ENCODE results near the gene ANTXR2. TPM values are rescaled to one million over a fixed set of nuclear protein-coding genes. Genes with fewer than 3 reads are reported as not detected.

ANTXR2 gene
- total RNA-seq, 5 donors from 2014 or later (not counting 1 experiment from before 2014, with no cell fraction given) = 45.1 to 64.3 (median 48.2) TPM

DNA sequence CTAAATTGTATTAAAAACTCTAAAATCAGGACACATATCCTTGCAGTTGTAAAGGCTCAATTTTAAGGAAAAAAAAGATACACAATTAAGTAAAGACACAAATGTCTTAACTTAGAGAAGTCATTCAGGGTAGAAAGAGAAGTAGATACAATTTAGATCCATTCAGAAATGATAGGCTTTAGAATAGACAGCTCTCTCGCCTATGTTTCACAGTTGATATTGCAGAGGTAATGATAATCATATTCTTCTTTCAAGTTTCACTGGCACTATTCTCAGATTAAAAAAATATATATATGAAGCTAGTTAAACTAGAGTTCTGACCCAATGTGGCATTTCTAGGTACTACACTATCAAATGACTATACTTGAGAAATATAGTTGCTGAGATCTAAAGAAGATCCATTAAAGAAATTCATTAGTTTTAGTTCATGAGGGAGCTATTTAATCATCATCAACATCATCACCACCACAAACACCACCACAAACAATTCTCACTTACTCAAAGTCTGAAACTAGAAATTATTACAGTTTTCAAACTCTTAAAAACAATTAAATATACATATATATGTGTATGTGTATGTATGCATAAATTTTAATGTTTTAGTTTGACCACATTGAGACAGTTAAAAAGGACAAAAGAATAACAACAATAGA, 93.1 kb downstream of the ANTXR2 start:
- ChIA-PET CTCF (interaction anchor here (0.5 to 1.7 kb wide), 9 partner anchors 11 to 1151 kb away, joined by 3 to 6 read pairs (median 3); no protein-coding TSS in a partner anchor), POLR2A (interaction anchor here in 1 of 2 donors (0.6 kb wide), 1 partner anchor 198 kb away, joined by 6 read pairs; no protein-coding TSS in a partner anchor)
- peaks cover 0 to 3% (median 0%) of the 10 kb centered on the region in 3 donors for H3K9me3 Mint-ChIP-seq
- H3K27ac Mint-ChIP-seq = no peak overlapping the region
- Histone ChIP-seq H3K36me3 (ENCODE audit: control insufficient read depth in 2 of 2, extremely low read depth in 1 of 2, insufficient read depth in 1 of 2, low read length in 1 of 2) (peaks cover 0 to 33% of the 10 kb centered on the region in 2 donors), H3K4me3 (ENCODE audit: control insufficient read depth in 1 of 2, extremely low read depth in 1 of 2, low read length in 1 of 2) (no peak overlapping the region), H3K9me3 (no peaks in the 10 kb centered on the region), H3K4me1 (ENCODE audit: control insufficient read depth in 1 of 2, extremely low read depth in 1 of 2, insufficient read depth in 2 of 2, low read length in 2 of 2) (no peaks in the 10 kb centered on the region), H3K27ac (ENCODE audit: low read length) (no peak overlapping the region), H3K27me3 (replicated peaks in 1 of 2; ENCODE audit: control insufficient read depth in 2 of 2, extremely low read depth in 1 of 2, insufficient read depth in 2 of 2, low read length in 1 of 2) (no peaks in the 10 kb centered on the region)
- no peak overlapping the region for H3K4me3 Mint-ChIP-seq
- DNase-seq (no peak), ATAC-seq (replicated peaks in 1 of 4) (no peak)
- H3K4me1 Mint-ChIP-seq = peaks cover 0 to 3% (median 0%) of the 10 kb centered on the region in 3 donors
- H3K36me3 Mint-ChIP-seq = peaks cover 60% of the 10 kb centered on the region
- no peaks in the 10 kb centered on the region for H3K27me3 Mint-ChIP-seq
- WGBS (ENCODE audit: insufficient coverage) = no CpG with 5 or more reads among the region's 1 CpG

DNA sequence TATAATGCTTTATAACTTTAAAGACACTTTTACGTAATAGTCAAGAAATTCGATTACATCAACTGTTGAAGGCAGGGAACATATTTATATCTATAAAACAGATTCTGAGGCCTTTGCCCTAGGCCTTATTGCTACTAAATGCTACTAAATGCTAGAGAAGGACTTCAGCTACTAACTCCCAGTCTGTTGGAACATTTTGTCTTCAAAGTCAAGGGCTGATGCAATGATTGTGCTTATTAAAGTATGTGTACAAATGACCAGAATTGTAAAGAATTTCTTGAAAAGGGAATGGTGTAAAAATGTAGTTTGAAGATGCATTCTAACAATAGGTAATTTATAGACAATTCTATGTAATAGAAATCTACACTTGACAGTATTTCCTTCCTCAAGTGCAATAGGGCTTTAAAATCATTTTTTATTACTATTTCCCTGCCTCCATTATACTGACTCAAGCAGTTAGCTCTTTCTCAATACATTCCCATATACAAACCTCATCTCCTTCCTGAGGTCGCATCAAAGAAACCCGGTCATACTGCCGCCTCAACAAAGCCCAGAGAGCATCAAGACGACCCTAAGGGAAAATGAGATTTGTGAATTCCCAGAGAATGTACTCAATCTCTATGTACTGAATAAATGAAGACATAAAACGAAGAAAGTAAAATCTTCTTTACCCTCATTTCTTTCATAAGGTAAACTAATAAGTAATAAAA, 95.7 kb downstream of the ANTXR2 start:
- Histone ChIP-seq H3K27me3 (replicated peaks in 1 of 2; ENCODE audit: control insufficient read depth in 2 of 2, extremely low read depth in 1 of 2, insufficient read depth in 2 of 2, low read length in 1 of 2) (no peaks in the 10 kb centered on the region), H3K4me3 (ENCODE audit: control insufficient read depth in 1 of 2, extremely low read depth in 1 of 2, low read length in 1 of 2) (no peak overlapping the region), H3K36me3 (ENCODE audit: control insufficient read depth in 2 of 2, extremely low read depth in 1 of 2, insufficient read depth in 1 of 2, low read length in 1 of 2) (peaks cover 0 to 25% of the 10 kb centered on the region in 2 donors), H3K27ac (ENCODE audit: low read length) (no peak overlapping the region), H3K9me3 (no peaks in the 10 kb centered on the region), H3K4me1 (ENCODE audit: control insufficient read depth in 1 of 2, extremely low read depth in 1 of 2, insufficient read depth in 2 of 2, low read length in 2 of 2) (no peaks in the 10 kb centered on the region)
- no CpG with 5 or more reads among the region's 7 CpGs for WGBS (ENCODE audit: insufficient coverage)
- ChIA-PET CTCF (no interaction called here), POLR2A (no interaction called here)
- Mint-ChIP-seq H3K27ac (no peak overlapping the region), H3K4me1 (peaks cover 0 to 3% (median 0%) of the 10 kb centered on the region in 3 donors), H3K4me3 (no peak overlapping the region), H3K36me3 (peaks cover 65% of the 10 kb centered on the region), H3K27me3 (no peaks in the 10 kb centered on the region), H3K9me3 (peaks cover 0 to 8% (median 0%) of the 10 kb centered on the region in 3 donors)
- ATAC-seq (replicated peaks in 1 of 4) (no peak), DNase-seq (no peak)

DNA sequence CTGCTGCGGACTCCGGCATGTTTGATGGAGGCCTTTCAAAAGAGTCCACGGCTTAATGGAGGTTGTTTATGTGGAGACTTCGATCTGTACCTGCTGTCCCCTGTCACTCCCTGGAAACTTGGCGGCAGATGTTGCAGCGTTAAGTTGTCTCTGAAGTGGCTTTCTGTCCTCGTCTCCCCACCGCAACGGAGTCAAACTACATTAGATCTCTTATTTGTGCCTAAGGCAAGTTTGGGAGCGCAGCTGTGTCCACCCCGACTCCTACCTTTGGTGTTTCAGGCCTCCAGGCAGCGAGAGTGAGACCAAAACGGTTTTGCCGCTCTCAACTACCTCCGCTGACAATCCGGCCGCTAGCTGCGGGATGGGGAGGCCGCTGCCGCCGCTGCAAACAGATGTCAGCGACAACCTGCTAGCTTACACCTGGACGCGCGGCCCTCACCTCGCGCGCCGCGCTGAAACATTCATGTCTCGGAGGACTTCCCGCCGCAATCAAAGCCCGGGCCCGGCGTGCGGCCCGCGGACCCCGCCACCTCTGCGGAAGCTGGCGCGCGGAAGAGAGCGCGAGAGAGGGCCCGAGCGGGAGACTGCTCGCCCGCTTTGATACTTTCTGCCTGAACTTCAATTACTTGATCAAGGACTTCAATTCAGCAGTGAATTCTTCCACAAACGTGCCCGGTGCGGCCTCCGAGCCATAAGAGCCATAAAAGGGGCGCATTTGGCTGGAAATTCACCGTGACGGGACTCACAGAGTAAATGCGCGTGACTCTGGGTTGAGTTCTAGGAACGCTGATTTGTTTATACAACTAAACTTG, 108.4 kb downstream of the ANTXR2 start:
- no peak overlapping the region for H3K27ac ChIP-seq (ENCODE audit: low read length)
- H3K9me3 ChIP-seq = no peaks in the 10 kb centered on the region
- H3K36me3 ChIP-seq (ENCODE audit: control insufficient read depth in 2 of 2, extremely low read depth in 1 of 2, insufficient read depth in 1 of 2, low read length in 1 of 2) = peaks cover 0 to 11% of the 10 kb centered on the region in 2 donors
- H3K4me1 ChIP-seq (ENCODE audit: control insufficient read depth in 1 of 2, extremely low read depth in 1 of 2, insufficient read depth in 2 of 2, low read length in 2 of 2) = no peaks in the 10 kb centered on the region
- H3K9me3 Mint-ChIP-seq = no peaks in the 10 kb centered on the region
- peaks cover 33% of the 10 kb centered on the region for H3K36me3 Mint-ChIP-seq
- ChIA-PET CTCF (no interaction called here), POLR2A (no interaction called here)
- no peaks in the 10 kb centered on the region for H3K27me3 Mint-ChIP-seq
- H3K27me3 ChIP-seq (replicated peaks in 1 of 2; ENCODE audit: control insufficient read depth in 2 of 2, extremely low read depth in 1 of 2, insufficient read depth in 2 of 2, low read length in 1 of 2) = no peaks in the 10 kb centered on the region
- no peak overlapping the region for H3K4me3 Mint-ChIP-seq
- DNase-seq (no peak), ATAC-seq (replicated peaks in 1 of 4) (no peak)
- no peaks in the 10 kb centered on the region for H3K4me1 Mint-ChIP-seq
- no peak overlapping the region for H3K27ac Mint-ChIP-seq
- 96% methylated on average over 56 of the region's 60 CpGs for WGBS (ENCODE audit: insufficient coverage)
- H3K4me3 ChIP-seq (ENCODE audit: control insufficient read depth in 1 of 2, extremely low read depth in 1 of 2, low read length in 1 of 2) = no peak overlapping the region

DNA sequence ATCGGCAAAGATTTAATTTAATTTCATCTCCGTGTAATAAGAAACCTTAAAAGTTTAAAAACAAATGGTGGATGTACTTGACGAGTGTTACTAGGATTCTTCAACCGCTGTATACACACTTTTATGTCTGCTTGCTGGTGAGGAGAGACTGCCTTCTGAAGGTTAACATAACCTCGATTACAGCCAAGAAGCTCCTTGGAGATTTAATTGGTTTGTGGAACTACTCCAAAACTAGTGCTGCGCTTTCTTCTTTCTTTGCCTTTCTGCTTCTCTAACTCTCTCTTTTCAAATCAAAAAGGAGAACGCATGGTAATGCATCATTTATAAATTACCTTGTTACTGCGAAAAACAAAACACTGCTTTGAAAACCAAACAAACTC, 109.0 kb downstream of the ANTXR2 start:
- DNase-seq (no peak), ATAC-seq (replicated peaks in 1 of 4) (no peak)
- Mint-ChIP-seq H3K27me3 (no peaks in the 10 kb centered on the region), H3K4me3 (no peak overlapping the region), H3K4me1 (no peaks in the 10 kb centered on the region), H3K27ac (no peak overlapping the region), H3K36me3 (peaks cover 35% of the 10 kb centered on the region), H3K9me3 (no peaks in the 10 kb centered on the region)
- Histone ChIP-seq H3K36me3 (ENCODE audit: control insufficient read depth in 2 of 2, extremely low read depth in 1 of 2, insufficient read depth in 1 of 2, low read length in 1 of 2) (peaks cover 0 to 11% of the 10 kb centered on the region in 2 donors), H3K27ac (ENCODE audit: low read length) (no peak overlapping the region), H3K4me1 (ENCODE audit: control insufficient read depth in 1 of 2, extremely low read depth in 1 of 2, insufficient read depth in 2 of 2, low read length in 2 of 2) (no peaks in the 10 kb centered on the region), H3K27me3 (replicated peaks in 1 of 2; ENCODE audit: control insufficient read depth in 2 of 2, extremely low read depth in 1 of 2, insufficient read depth in 2 of 2, low read length in 1 of 2) (no peaks in the 10 kb centered on the region), H3K4me3 (ENCODE audit: control insufficient read depth in 1 of 2, extremely low read depth in 1 of 2, low read length in 1 of 2) (no peak overlapping the region), H3K9me3 (no peaks in the 10 kb centered on the region)
- 100% methylated on average over 1 of the region's 8 CpGs for WGBS (ENCODE audit: insufficient coverage)
- ChIA-PET CTCF (no interaction called here), POLR2A (no interaction called here)

DNA sequence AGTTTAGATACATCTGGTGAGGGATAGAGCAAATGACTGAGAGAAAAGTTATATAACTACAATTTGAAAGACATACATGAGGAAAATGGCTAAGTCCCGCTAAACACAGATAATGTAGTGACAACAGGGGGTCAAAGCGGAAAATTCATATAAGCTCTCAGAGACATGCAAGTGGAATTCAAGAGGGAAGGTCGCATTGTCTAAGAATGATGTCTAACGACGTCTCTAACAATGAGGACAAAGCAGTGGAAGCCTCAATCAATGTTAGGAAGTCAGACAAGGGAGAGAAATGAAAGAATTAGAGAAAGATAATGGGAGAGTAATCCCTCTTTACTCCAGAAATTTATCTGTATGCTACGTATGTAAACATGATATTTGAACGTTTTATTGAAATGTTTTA, 113.4 kb downstream of the ANTXR2 start:
- H3K4me3 Mint-ChIP-seq = no peak overlapping the region
- 98% methylated on average over 5 of the region's 7 CpGs for WGBS (ENCODE audit: insufficient coverage)
- no peaks in the 10 kb centered on the region for H3K4me1 ChIP-seq (ENCODE audit: control insufficient read depth in 1 of 2, extremely low read depth in 1 of 2, insufficient read depth in 2 of 2, low read length in 2 of 2)
- no peaks in the 10 kb centered on the region for H3K4me1 Mint-ChIP-seq
- no peak overlapping the region for H3K4me3 ChIP-seq (ENCODE audit: control insufficient read depth in 1 of 2, extremely low read depth in 1 of 2, low read length in 1 of 2)
- no peaks in the 10 kb centered on the region for H3K9me3 ChIP-seq
- CTCF ChIA-PET = interaction anchor here in 1 of 2 donors (0.6 kb wide), 1 partner anchor 1345 kb away, joined by 3 read pairs; no protein-coding TSS in a partner anchor
- POLR2A ChIA-PET = no interaction called here
- H3K27me3 Mint-ChIP-seq = no peaks in the 10 kb centered on the region
- ATAC-seq (replicated peaks in 1 of 4) (no peak), DNase-seq (no peak)
- no peaks in the 10 kb centered on the region for H3K27me3 ChIP-seq (replicated peaks in 1 of 2; ENCODE audit: control insufficient read depth in 2 of 2, extremely low read depth in 1 of 2, insufficient read depth in 2 of 2, low read length in 1 of 2)
- H3K36me3 Mint-ChIP-seq = peaks cover 21% of the 10 kb centered on the region
- H3K36me3 ChIP-seq (ENCODE audit: control insufficient read depth in 2 of 2, extremely low read depth in 1 of 2, insufficient read depth in 1 of 2, low read length in 1 of 2) = peaks cover 0 to 8% of the 10 kb centered on the region in 2 donors
- no peak overlapping the region for H3K27ac Mint-ChIP-seq
- H3K9me3 Mint-ChIP-seq = no peaks in the 10 kb centered on the region
- H3K27ac ChIP-seq (ENCODE audit: low read length) = no peak overlapping the region

DNA sequence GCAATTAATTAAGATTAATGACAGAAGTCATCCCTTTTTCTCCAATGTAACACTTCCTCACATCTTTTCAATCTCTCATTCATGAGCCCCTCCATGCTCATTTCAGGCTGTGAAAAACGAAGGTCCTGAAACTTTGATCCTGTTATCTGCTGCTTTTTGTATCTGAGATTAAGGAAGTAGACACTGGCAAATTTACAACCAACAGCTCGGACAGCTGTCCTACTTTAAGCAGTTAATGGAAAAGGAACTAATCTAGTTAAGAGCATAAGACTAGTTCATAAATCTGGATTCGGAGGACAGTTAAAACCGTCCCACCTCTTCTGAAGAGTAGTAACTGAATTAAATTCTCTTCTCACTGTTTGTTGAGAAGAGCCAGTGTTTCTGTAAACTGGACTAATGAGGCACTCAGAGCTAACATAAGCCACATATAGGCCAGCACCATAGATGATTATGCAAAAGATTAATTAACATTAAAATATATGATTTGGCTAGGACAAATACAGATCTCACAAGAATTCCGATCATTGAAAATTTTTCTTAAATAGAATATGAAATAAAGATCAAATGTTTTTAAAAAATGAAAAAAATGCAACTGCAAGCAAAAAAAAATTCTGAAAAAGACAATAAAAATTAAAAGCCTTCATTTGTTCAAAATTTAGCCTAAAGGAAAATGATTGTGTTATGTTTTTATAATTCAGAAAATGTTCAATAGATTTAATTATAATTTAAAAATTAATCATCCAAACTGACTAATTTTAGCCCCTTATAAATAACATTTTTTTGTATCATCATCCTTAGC, 114.4 kb downstream of the ANTXR2 start:
- no peak overlapping the region for H3K4me3 ChIP-seq (ENCODE audit: control insufficient read depth in 1 of 2, extremely low read depth in 1 of 2, low read length in 1 of 2)
- Mint-ChIP-seq H3K4me3 (no peak overlapping the region), H3K36me3 (peaks cover 12% of the 10 kb centered on the region), H3K27ac (no peak overlapping the region), H3K27me3 (no peaks in the 10 kb centered on the region), H3K4me1 (no peaks in the 10 kb centered on the region), H3K9me3 (no peaks in the 10 kb centered on the region)
- no peak overlapping the region for H3K27ac ChIP-seq (ENCODE audit: low read length)
- ATAC-seq (replicated peaks in 1 of 4) (no peak), DNase-seq (no peak)
- H3K4me1 ChIP-seq (ENCODE audit: control insufficient read depth in 1 of 2, extremely low read depth in 1 of 2, insufficient read depth in 2 of 2, low read length in 2 of 2) = no peaks in the 10 kb centered on the region
- no peaks in the 10 kb centered on the region for H3K36me3 ChIP-seq (ENCODE audit: control insufficient read depth in 2 of 2, extremely low read depth in 1 of 2, insufficient read depth in 1 of 2, low read length in 1 of 2)
- CTCF ChIA-PET = no interaction called here
- no CpG with 5 or more reads among the region's 5 CpGs for WGBS (ENCODE audit: insufficient coverage)
- no peaks in the 10 kb centered on the region for H3K9me3 ChIP-seq
- no peaks in the 10 kb centered on the region for H3K27me3 ChIP-seq (replicated peaks in 1 of 2; ENCODE audit: control insufficient read depth in 2 of 2, extremely low read depth in 1 of 2, insufficient read depth in 2 of 2, low read length in 1 of 2)
- POLR2A ChIA-PET = no interaction called here

Measured in T-cell (primary cell).